ENCODE measurements around the gene SUMO2. TPM values are rescaled to one million over a fixed set of nuclear protein-coding genes. Genes with fewer than 3 reads are reported as not detected.
"Not testable (repeated sequence)": the region's sequence is repeated elsewhere in the genome, so short reads cannot be mapped to it uniquely, and the experiment has no call there.

The SUMO2 gene
- total RNA-seq, 1 donor from 2014 or later = 365 TPM

GRCh38 chr17:75135452-75135851 is 47.3 kb downstream of the SUMO2 start:
- intact Hi-C loops (cut with micrococcal nuclease) = no loop called here
- H3K27me3 Mint-ChIP-seq = no peaks in the 10 kb centered on the region
- H3K9me3 Mint-ChIP-seq = no peaks in the 10 kb centered on the region
- ChIA-PET POLR2A (interaction anchor here (0.7 to 13.0 kb wide), 2 partner anchors 18 to 142 kb away, joined by 4 to 292 read pairs; no protein-coding TSS in a partner anchor), CTCF (interaction anchor here (1.6 kb wide), 1 partner anchor 21 kb away, joined by 6 read pairs; no protein-coding TSS in a partner anchor)
- DNase-seq = no peak
- peaks cover 18% of the 10 kb centered on the region for H3K4me1 Mint-ChIP-seq
- no peak for TF ChIP-seq CTCF (IDR thresholded peaks at IDR 0.05)
- no peak overlapping the region for H3K27ac Mint-ChIP-seq
- H3K36me3 Mint-ChIP-seq (ENCODE audit: low read depth) = peaks cover 15% of the 10 kb centered on the region
- H3K4me3 Mint-ChIP-seq = no peak overlapping the region
- no peak for ATAC-seq (ENCODE audit: low read depth)

GRCh38 chr17:75133607-75134347 is 49.0 kb downstream of the SUMO2 start:
- peaks cover 25% of the 10 kb centered on the region for H3K36me3 Mint-ChIP-seq (ENCODE audit: low read depth)
- peaks cover 25% of the 10 kb centered on the region for H3K4me1 Mint-ChIP-seq
- intact Hi-C loops (cut with micrococcal nuclease) = loop anchor here (5.0 kb wide), 2 partner anchors 49 to 74 kb away; partner anchors contain the start of genes NUP85 and SUMO2
- not testable (repeated sequence) for H3K27me3 Mint-ChIP-seq; H3K27ac Mint-ChIP-seq; H3K9me3 Mint-ChIP-seq; ATAC-seq (ENCODE audit: low read depth); H3K4me3 Mint-ChIP-seq; DNase-seq
- ChIA-PET CTCF (interaction anchor here (1.6 to 5.0 kb wide), 2 partner anchors 20 kb away, joined by 6 to 116 read pairs; no protein-coding TSS in a partner anchor), POLR2A (interaction anchor here (1.3 to 13.0 kb wide), 3 partner anchors 17 to 122 kb away, joined by 3 to 292 read pairs (median 58); partner anchors contain the start of gene ARMC7)

GRCh38 chr17:75133001-75133400 is 49.8 kb downstream of the SUMO2 start:
- Mint-ChIP-seq H3K36me3 (ENCODE audit: low read depth) (peaks cover 30% of the 10 kb centered on the region), H3K9me3 (no peaks in the 10 kb centered on the region), H3K27me3 (no peaks in the 10 kb centered on the region), H3K4me3 (no peak overlapping the region), H3K27ac (no peak overlapping the region), H3K4me1 (peaks cover 26% of the 10 kb centered on the region)
- ChIA-PET CTCF (interaction anchor here (0.9 to 5.0 kb wide), 5 partner anchors 20 to 120 kb away, joined by 3 to 116 read pairs (median 4); partner anchors contain the start of gene MRPL58), POLR2A (interaction anchor here (0.7 to 13.0 kb wide), 6 partner anchors 9 to 722 kb away, joined by 3 to 292 read pairs (median 14); partner anchors contain the start of genes ARMC7, JPT1 and WBP2)
- DNase-seq (no peak), ATAC-seq (ENCODE audit: low read depth) (no peak)
- no peak for TF ChIP-seq CTCF (IDR thresholded peaks at IDR 0.05)
- intact Hi-C loops (cut with micrococcal nuclease) = loop anchor here (5.0 kb wide), 2 partner anchors 49 to 74 kb away; partner anchors contain the start of genes NUP85 and SUMO2

GRCh38 chr17:75132018-75133000 is 50.5 kb downstream of the SUMO2 start:
- CTCF ChIA-PET = interaction anchor here (0.7 to 5.0 kb wide), 15 partner anchors 14 to 172 kb away, joined by 3 to 116 read pairs (median 4); partner anchors contain the start of genes ARMC7, ATP5PD, CDR2L and KCTD2
- DNase-seq; H3K27me3 Mint-ChIP-seq; H3K9me3 Mint-ChIP-seq; ATAC-seq (ENCODE audit: low read depth): not testable (repeated sequence)
- H3K27ac Mint-ChIP-seq = peak overlapping the region; percentile 92
- H3K36me3 Mint-ChIP-seq (ENCODE audit: low read depth) = peaks cover 30% of the 10 kb centered on the region
- intact Hi-C loops (cut with micrococcal nuclease) = loop anchor here (5.0 kb wide), 2 partner anchors 50 to 75 kb away; partner anchors contain the start of genes NUP85 and SUMO2
- POLR2A ChIA-PET = interaction anchor here (0.5 to 13.0 kb wide), 22 partner anchors 8 to 723 kb away, joined by 3 to 292 read pairs (median 6); partner anchors contain the start of genes ARMC7, FDXR, GGA3 and JPT1
- H3K4me3 Mint-ChIP-seq = peak overlapping the region; percentile 87
- peaks cover 26% of the 10 kb centered on the region for H3K4me1 Mint-ChIP-seq

- Mint-ChIP-seq H3K4me1 (peaks cover 28% of the 10 kb centered on the region), H3K36me3 (ENCODE audit: low read depth) (peaks cover 30% of the 10 kb centered on the region), H3K27me3 (no peaks in the 10 kb centered on the region), H3K27ac (peak within 1 kb of the TSS; percentile 92), H3K9me3 (no peaks in the 10 kb centered on the region), H3K4me3 (peak within 1 kb of the TSS; percentile 88)
- intact Hi-C loops (cut with micrococcal nuclease) = loop anchor here (1.0 to 5.0 kb wide), 6 partner anchors 17 to 119 kb away; partner anchors contain the start of genes JPT1, KCTD2, MRPL58 and NUP85
- ATAC-seq (ENCODE audit: low read depth) = peak; percentile 83
- POLR2A ChIA-PET = interaction anchor here (0.6 to 13.0 kb wide), 24 partner anchors 7 to 395 kb away, joined by 3 to 292 read pairs (median 6); partner anchors contain the start of genes ARMC7, FDXR, GGA3 and JPT1
- TF ChIP-seq CTCF (IDR thresholded peaks at IDR 0.05) = no peak
- CTCF ChIA-PET = interaction anchor here (0.7 to 5.0 kb wide), 18 partner anchors 10 to 325 kb away, joined by 3 to 116 read pairs (median 4); partner anchors contain the start of genes ARMC7, ATP5PD, CDR2L and KCTD2
- peak; percentile 83 for DNase-seq
These were observed 51.3 kb downstream of the SUMO2 start, which contains the start of gene NT5C for GRCh38 chr17:75131278-75132017. NT5C (minus strand) TSS chr17:75131742; CDS start chr17:75131707, 35 bp downstream.

All from activated B cell treated with CpG ODN at 0.5 μM for 24 hours (primary cell).